K562 (cell line): ENCODE measurements around the gene ATAD3C. TPM values are rescaled to one million over a fixed set of nuclear protein-coding genes. Genes with fewer than 3 reads are reported as not detected.

Source experiments
- ESRRB ChIP-seq: fragments of 250-450 bp; sonication (Bioruptor Pico); IDR thresholded peaks from 2 replicates; pipeline ENCODE4 v1.5.0; 2020; ENCODE audit warnings: mild to moderate bottlenecking, moderate library complexity, borderline replicate concordance
- HCFC1 ChIP-seq: IDR thresholded peaks from 2 replicates; pipeline ENCODE4 v1.6.1; 2012; ENCODE audit warnings: low read depth, low read length, improper control_type of control experiment
- HDGF ChIP-seq: fragments of 450-650 bp; IDR thresholded peaks from 2 replicates; pipeline ENCODE4 v1.6.1; 2016
- KLF1 ChIP-seq: fragments of 450-650 bp; IDR thresholded peaks from 2 replicates; pipeline ENCODE4 v1.6.1; 2016; ENCODE audit warnings: missing genetic modification characterization, missing compliant biosample characterization
- MLLT1 ChIP-seq, 2 experiments: fragments of 450-650 bp; IDR thresholded peaks; 2 replicates each; pipeline ENCODE4 v1.6.1; 2016
- MYC ChIP-seq, 2 experiments: fragments of 250-450 bp in 1 of 2; sonication (Bioruptor Pico) in 1 of 2; IDR thresholded peaks; 2 replicates each; pipeline versions ENCODE4 v1.5.1 to v1.6.1; 2012 to 2021; ENCODE audit warnings: low read depth in 2 of 2, borderline replicate concordance in 1 of 2, improper control_type of control experiment in 1 of 2, low read length in 1 of 2, mild to moderate bottlenecking in 1 of 2, moderate library complexity in 1 of 2
- NCOA6 ChIP-seq: fragments of 450-650 bp; IDR thresholded peaks from 2 replicates; pipeline ENCODE4 v1.6.1; 2017; ENCODE audit warnings: mild to moderate bottlenecking
- NFATC3 ChIP-seq: fragments of 450-650 bp; IDR thresholded peaks from 2 replicates; pipeline ENCODE4 v1.6.1; 2017; ENCODE audit warnings: mild to moderate bottlenecking
- RB1 ChIP-seq: fragments of 450-650 bp; IDR thresholded peaks from 2 replicates; pipeline ENCODE4 v1.6.1; 2017; ENCODE audit warnings: low read depth, mild to moderate bottlenecking
- SNAPC5 ChIP-seq: fragments of 250-450 bp; sonication (Bioruptor Pico); IDR thresholded peaks from 2 replicates; pipeline ENCODE4 v1.8.0; 2021; ENCODE audit warnings: moderate library complexity, mild to moderate bottlenecking, inconsistent platforms
- TAL1 ChIP-seq: fragments of 450-650 bp; IDR thresholded peaks from 2 replicates; pipeline ENCODE4 v1.6.1; 2016; ENCODE audit warnings: mild to moderate bottlenecking
- TCF7L2 ChIP-seq: fragments of 150-350 bp; IDR thresholded peaks from 2 replicates; pipeline ENCODE4 v1.6.1; 2016; ENCODE audit warnings: low read depth, mild to moderate bottlenecking, low read length, moderate library complexity
- ZNF143 ChIP-seq: sonication (generic); formaldehyde crosslinking; IDR thresholded peaks from 2 replicates; pipeline ENCODE4 v1.9.0; 2022; ENCODE audit warnings: mild to moderate bottlenecking, missing genetic modification reagents
- ZNF512 ChIP-seq: IDR thresholded peaks from 2 replicates; pipeline ENCODE4 v1.6.1; 2016; ENCODE audit warnings: missing genetic modification characterization, missing compliant biosample characterization
- ZNF695 ChIP-seq: fragments of 450-650 bp; formaldehyde crosslinking; IDR thresholded peaks from 2 replicates; pipeline ENCODE4 v1.4.0; 2020; ENCODE audit warnings: mild to moderate bottlenecking, moderate library complexity
- polyA plus RNA-seq, 8 experiments: library from polyadenylated mRNA; depleted of rRNA in 4 of 8; stranded (reverse) in 5 of 8; unstranded in 3 of 8; fragments of >200 nt; fragmentation: Nextera tagmentation in 2 of 8; fragmentation: Illumina TruSeq in 1 of 8; extraction: Ambion mirVana in 2 of 8; extraction: Trizol in 1 of 8; gene quantifications; 2 replicates each; pipeline versions ENCODE4 v1.2.1 to v1.2.3, GENCODE V29; 2011 to 2014; ENCODE audit warnings: inconsistent platforms in 1 of 8, missing spikeins in 1 of 8
- total RNA-seq, 7 experiments: library from RNA; depleted of rRNA in 6 of 7; stranded (reverse); fragments of >200 nt in 6 of 7; fragmentation: Illumina TruSeq in 2 of 7; extraction: Trizol in 2 of 7; gene quantifications; 2 replicates each; pipeline versions ENCODE4 v1.2.1 to v1.2.3, GENCODE V29; 2011 to 2021; ENCODE audit warnings: low replicate concordance in 1 of 7
- TF ChIP-seq, protein P1 (sequence below): sonication (generic); formaldehyde crosslinking; IDR thresholded peaks from 2 replicates; pipeline ENCODE4 v1.8.0; 2022; ENCODE audit warnings: missing genetic modification reagents, mild to moderate bottlenecking, moderate library complexity, borderline replicate concordance
- TF ChIP-seq, protein P2 (sequence below): fragments of 450-650 bp; IDR thresholded peaks from 2 replicates; pipeline ENCODE4 v1.6.1; 2016; ENCODE audit warnings: borderline replicate concordance
- TF ChIP-seq, protein P3 (sequence below): fragments of 450-650 bp; formaldehyde crosslinking; IDR thresholded peaks from 2 replicates; pipeline ENCODE4 v1.4.0; 2022; ENCODE audit warnings: missing genetic modification characterization

ATAD3C gene
- total and polyA plus RNA-seq, 9 of the 15 experiments (the other 6 are each of a cell fraction or from before 2014, with no cell fraction given), result 0.03 to 0.18 TPM; not detected in 7

GRCh38 chr1:1435106-1435903 is 14.2 kb upstream of the ATAD3C start, which contains the start of gene VWA1 (continued):
- TF ChIP-seq, protein P1, sequence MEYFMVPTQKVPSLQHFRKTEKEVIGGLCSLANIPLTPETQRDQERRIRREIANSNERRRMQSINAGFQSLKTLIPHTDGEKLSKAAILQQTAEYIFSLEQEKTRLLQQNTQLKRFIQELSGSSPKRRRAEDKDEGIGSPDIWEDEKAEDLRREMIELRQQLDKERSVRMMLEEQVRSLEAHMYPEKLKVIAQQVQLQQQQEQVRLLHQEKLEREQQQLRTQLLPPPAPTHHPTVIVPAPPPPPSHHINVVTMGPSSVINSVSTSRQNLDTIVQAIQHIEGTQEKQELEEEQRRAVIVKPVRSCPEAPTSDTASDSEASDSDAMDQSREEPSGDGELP (CRISPR knock-in tag), result no peak
- TF ChIP-seq TCF7L2, result no peak
- TF ChIP-seq, protein P2, sequence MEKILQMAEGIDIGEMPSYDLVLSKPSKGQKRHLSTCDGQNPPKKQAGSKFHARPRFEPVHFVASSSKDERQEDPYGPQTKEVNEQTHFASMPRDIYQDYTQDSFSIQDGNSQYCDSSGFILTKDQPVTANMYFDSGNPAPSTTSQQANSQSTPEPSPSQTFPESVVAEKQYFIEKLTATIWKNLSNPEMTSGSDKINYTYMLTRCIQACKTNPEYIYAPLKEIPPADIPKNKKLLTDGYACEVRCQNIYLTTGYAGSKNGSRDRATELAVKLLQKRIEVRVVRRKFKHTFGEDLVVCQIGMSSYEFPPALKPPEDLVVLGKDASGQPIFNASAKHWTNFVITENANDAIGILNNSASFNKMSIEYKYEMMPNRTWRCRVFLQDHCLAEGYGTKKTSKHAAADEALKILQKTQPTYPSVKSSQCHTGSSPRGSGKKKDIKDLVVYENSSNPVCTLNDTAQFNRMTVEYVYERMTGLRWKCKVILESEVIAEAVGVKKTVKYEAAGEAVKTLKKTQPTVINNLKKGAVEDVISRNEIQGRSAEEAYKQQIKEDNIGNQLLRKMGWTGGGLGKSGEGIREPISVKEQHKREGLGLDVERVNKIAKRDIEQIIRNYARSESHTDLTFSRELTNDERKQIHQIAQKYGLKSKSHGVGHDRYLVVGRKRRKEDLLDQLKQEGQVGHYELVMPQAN, result peak; percentile 48; the same call in 1 of the 2 replicates
- TF ChIP-seq SNAPC5 (CRISPR knock-in tag), result no peak
- peak in 1 of 2 experiments; percentile 83; a peak in 1 of 4 replicates for TF ChIP-seq MLLT1 (IDR thresholded peaks at IDR 0.05)
- TF ChIP-seq ZNF512 (tag), result no peak
- TF ChIP-seq RB1, result peak; percentile 83; the same call in 1 of the 2 replicates
- TF ChIP-seq ZNF143 (CRISPR knock-in tag), result no peak
- TF ChIP-seq NCOA6, result no peak
- no peak for TF ChIP-seq ESRRB (CRISPR knock-in tag)
- no peak for TF ChIP-seq HCFC1
- no peak for TF ChIP-seq TAL1
- TF ChIP-seq HDGF, result peak; percentile 81; the same call in 1 of the 2 replicates
- peak; percentile 68 for TF ChIP-seq MYC (IDR thresholded peaks at IDR 0.05; ENCODE audit: low read depth, low read length)
- TF ChIP-seq MYC (CRISPR knock-in tag; IDR thresholded peaks at IDR 0.05; ENCODE audit: borderline replicate concordance, low read depth), result no peak
- 0 out of 2 replicates have a peak, but pooled peaks have one; percentile 18 for TF ChIP-seq ZNF695 (CRISPR knock-in tag)
- no peak for TF ChIP-seq NFATC3
- peak; percentile 78; the same call in 1 of the 2 replicates for TF ChIP-seq KLF1 (tag)
- TF ChIP-seq, protein P3, sequence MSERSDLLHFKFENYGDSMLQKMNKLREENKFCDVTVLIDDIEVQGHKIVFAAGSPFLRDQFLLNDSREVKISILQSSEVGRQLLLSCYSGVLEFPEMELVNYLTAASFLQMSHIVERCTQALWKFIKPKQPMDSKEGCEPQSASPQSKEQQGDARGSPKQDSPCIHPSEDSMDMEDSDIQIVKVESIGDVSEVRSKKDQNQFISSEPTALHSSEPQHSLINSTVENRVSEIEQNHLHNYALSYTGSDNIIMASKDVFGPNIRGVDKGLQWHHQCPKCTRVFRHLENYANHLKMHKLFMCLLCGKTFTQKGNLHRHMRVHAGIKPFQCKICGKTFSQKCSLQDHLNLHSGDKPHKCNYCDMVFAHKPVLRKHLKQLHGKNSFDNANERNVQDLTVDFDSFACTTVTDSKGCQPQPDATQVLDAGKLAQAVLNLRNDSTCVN (CRISPR knock-in tag), result 0 out of 2 replicates have a peak, but pooled peaks have one; percentile 28
